Sigmoid colon (tissue), 7 donors: ENCODE data around the gene ZRANB3. TPM values are rescaled to one million over a fixed set of nuclear protein-coding genes. Genes with fewer than 3 reads are reported as not detected.

Source experiments
- DNase-seq: peaks from one replicate; pipeline ENCODE4 v3.0.0-alpha.2; 2019
- H3K27ac ChIP-seq, 4 donors: fragments of 200-600 bp; sonication (generic); one replicate each; pipeline ENCODE4 v1.5.1; 2016 to 2019; ENCODE audit warnings: mild to moderate bottlenecking in 1 of 4
- H3K27me3 ChIP-seq, 3 donors: fragments of 200-600 bp; sonication (generic); one replicate each; pipeline ENCODE4 v1.5.1; 2019; ENCODE audit warnings: mild to moderate bottlenecking in 1 of 3
- H3K36me3 ChIP-seq, 4 donors: fragments of 200-600 bp; sonication (generic); one replicate each; pipeline ENCODE4 v1.5.1; 2016 to 2019
- H3K4me1 ChIP-seq, 4 donors: fragments of 200-600 bp; sonication (generic); one replicate each; pipeline ENCODE4 v1.5.1; 2017 to 2019
- H3K4me3 ChIP-seq, 4 donors: fragments of 200-600 bp; sonication (generic); one replicate each; pipeline ENCODE4 v1.5.1; 2017 to 2019; ENCODE audit warnings: mild to moderate bottlenecking in 2 of 4, moderate library complexity in 1 of 4
- H3K9me3 ChIP-seq, 4 donors: fragments of 200-600 bp in 3 of 4; sonication (generic) in 3 of 4; one replicate each; pipeline versions ENCODE4 v1.5.1 to v1.6.1; 2013 to 2019
- EP300 ChIP-seq, 4 donors: sonication (generic); formaldehyde crosslinking; IDR thresholded peaks; one replicate each; pipeline ENCODE4 v1.6.1; 2017; ENCODE audit warnings: antibody characterized with exemption in 4 of 4
- POLR2A ChIP-seq, 2 donors: fragments of 450-650 bp; IDR thresholded peaks; one replicate each; pipeline ENCODE4 v1.6.1; 2016; ENCODE audit warnings: antibody characterized with exemption in 2 of 2, mild to moderate bottlenecking in 2 of 2, moderate library complexity in 2 of 2
- POLR2AphosphoS5 ChIP-seq, 4 donors: sonication (generic); formaldehyde crosslinking; IDR thresholded peaks; one replicate each; pipeline ENCODE4 v1.6.1; 2017; ENCODE audit warnings: antibody characterized with exemption in 4 of 4
- WGBS, 2 donors: extraction: QIAGEN DNeasy Blood & Tissue Kit; methylation state at CpG; one replicate each; pipeline ENCODE4 v1.1.7; 2013; 5-methylcytosine and 5-hydroxymethylcytosine counted together
- intact Hi-C: fragments of 100-400 bp; cut with DNase I; formaldehyde crosslinking; loops from one replicate; pipeline ENCODE4 v1.15.1; 2023
- polyA plus RNA-seq, 3 donors: library from polyadenylated mRNA; stranded (reverse); fragments of 200-250 nt; gene quantifications; one replicate each; pipeline ENCODE4 v1.2.3, GENCODE V29; 2013
- total RNA-seq, 4 donors: library from RNA; depleted of rRNA; stranded (reverse); fragments of >200 nt; gene quantifications; one replicate each; pipeline ENCODE4 v1.1.0, GENCODE V29; 2016
- TF ChIP-seq, protein P1 (sequence below), 4 experiments: fragments of 450-650 bp in 3 of 4; fragments of 200-600 bp in 1 of 4; IDR thresholded peaks; one replicate each; pipeline ENCODE4 v1.5.1; 2016 to 2019; ENCODE audit warnings: antibody characterized with exemption in 4 of 4, mild to moderate bottlenecking in 3 of 4, moderate library complexity in 2 of 4
- donor health status: healthy with polysubstance abuse.
- donor health status: Bipolar disorder and iron deficiency.
- donor health status: healthy.

Gene ZRANB3
- total RNA-seq, result 1 to 10 TPM; 2.5 to 7.2 (median 3.3) TPM
- polyA plus RNA-seq, result 1 to 10 TPM; 1.2 to 3.2 (median 1.4) TPM

DNA sequence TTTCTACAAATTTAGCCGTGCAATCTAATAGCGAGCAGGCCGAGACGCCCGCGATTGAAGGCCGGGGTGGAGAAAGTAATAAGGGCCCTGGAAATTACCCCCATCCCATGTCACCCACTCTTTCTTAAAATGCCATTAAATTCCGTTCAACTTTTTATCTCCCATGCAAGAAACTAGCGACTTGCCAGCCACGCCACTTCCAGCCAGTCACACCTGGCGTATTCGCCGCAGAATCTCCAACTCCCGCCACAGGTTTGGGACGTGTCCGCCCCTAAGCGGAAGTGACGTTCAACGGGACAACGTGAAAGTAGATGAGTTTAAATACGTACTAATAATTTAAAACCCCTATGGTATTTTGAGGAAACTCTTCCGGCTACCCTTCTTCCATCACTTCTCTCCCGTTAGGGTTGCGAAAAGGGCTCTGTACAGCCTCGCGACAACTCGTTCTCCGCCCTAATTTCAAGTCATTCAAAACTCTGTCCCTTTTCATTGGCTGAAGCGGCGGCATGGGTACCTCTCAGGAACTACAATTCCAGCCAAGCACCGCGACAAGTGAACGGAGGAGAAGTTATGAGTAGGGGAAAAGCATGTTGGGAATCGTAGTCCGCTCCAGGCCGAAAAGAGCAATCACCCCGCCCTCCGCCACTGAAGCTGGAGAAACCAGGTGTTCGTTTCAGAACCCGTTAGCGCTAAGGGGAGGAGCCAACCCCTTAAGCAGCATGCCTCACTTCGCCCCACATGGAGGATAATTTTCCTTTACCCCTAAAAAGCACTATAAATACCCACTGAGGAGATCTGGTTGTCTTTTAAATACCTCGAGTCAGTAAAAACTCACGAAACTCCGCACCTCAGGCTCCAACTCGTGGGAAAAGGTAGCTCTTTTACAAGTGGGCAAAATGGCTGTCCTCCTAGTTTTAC is at the start of gene ZRANB3:
TSS of gene ZRANB3 (minus strand) at position 906 of the 918 bp plus-strand sequence.
- H3K27ac ChIP-seq, result peak within 1 kb of the TSS; percentile 90 to 93 (median 92)
- peaks cover 0 to 25% (median 6%) of the 10 kb centered on the region in 4 donors for H3K4me1 ChIP-seq
- peak within 1 kb of the TSS; percentile 64 to 98 (median 88) for H3K4me3 ChIP-seq
- no peaks in the 10 kb centered on the region for H3K9me3 ChIP-seq
- H3K27me3 ChIP-seq, result no peaks in the 10 kb centered on the region
- no peaks in the 10 kb centered on the region for H3K36me3 ChIP-seq
- peak; percentile 98 for DNase-seq
- intact Hi-C loops, result loop anchor here (1.0 to 10.0 kb wide), 4 partner anchors 210 to 1406 kb away; partner anchors contain the start of genes CCNT2, RAB3GAP1 and UBXN4
- TF ChIP-seq, protein P1, sequence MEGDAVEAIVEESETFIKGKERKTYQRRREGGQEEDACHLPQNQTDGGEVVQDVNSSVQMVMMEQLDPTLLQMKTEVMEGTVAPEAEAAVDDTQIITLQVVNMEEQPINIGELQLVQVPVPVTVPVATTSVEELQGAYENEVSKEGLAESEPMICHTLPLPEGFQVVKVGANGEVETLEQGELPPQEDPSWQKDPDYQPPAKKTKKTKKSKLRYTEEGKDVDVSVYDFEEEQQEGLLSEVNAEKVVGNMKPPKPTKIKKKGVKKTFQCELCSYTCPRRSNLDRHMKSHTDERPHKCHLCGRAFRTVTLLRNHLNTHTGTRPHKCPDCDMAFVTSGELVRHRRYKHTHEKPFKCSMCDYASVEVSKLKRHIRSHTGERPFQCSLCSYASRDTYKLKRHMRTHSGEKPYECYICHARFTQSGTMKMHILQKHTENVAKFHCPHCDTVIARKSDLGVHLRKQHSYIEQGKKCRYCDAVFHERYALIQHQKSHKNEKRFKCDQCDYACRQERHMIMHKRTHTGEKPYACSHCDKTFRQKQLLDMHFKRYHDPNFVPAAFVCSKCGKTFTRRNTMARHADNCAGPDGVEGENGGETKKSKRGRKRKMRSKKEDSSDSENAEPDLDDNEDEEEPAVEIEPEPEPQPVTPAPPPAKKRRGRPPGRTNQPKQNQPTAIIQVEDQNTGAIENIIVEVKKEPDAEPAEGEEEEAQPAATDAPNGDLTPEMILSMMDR (IDR thresholded peaks at IDR 0.05), result no peak
- TF ChIP-seq POLR2AphosphoS5 (IDR thresholded peaks at IDR 0.05), result peak in 2 of 4 donors; percentile 35 to 46
- 0% methylated on average over 46 of the region's 46 CpGs for WGBS, 2 donors

DNA sequence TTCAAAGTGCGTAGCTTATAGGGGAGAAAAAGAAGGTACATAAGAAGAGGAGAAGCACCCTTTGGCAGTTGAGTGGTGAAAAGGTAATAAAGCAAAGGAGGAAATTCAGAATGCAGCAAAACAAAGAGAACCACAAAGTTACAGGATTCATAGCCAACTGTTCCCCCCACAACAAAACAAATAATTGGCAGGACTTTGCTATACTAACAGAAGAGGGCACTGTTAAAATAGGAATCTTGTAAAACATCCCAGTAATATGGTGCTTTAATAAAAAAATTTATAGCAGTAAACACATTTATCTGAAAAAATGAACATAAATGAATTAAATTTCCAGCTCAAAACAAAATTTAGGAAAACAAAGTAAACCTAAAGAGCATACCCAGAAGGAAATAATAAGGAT is 42.6 kb upstream of the ZRANB3 start:
- no peak for TF ChIP-seq EP300 (IDR thresholded peaks at IDR 0.05)
- TF ChIP-seq POLR2A (IDR thresholded peaks at IDR 0.05), result no peak
- TF ChIP-seq POLR2AphosphoS5 (IDR thresholded peaks at IDR 0.05), result no peak
- TF ChIP-seq, protein P1 (IDR thresholded peaks at IDR 0.05), result no peak
- intact Hi-C loops, result no loop called here
- Histone ChIP-seq H3K4me1 (no peaks in the 10 kb centered on the region), H3K9me3 (no peaks in the 10 kb centered on the region), H3K36me3 (peaks cover 0 to 13% (median 4%) of the 10 kb centered on the region in 4 donors), H3K27me3 (no peaks in the 10 kb centered on the region), H3K4me3 (no peak overlapping the region), H3K27ac (no peak overlapping the region)
- 96 to 97% methylated on average over 1 of the region's 1 CpG for WGBS, 2 donors
- no peak for DNase-seq

DNA sequence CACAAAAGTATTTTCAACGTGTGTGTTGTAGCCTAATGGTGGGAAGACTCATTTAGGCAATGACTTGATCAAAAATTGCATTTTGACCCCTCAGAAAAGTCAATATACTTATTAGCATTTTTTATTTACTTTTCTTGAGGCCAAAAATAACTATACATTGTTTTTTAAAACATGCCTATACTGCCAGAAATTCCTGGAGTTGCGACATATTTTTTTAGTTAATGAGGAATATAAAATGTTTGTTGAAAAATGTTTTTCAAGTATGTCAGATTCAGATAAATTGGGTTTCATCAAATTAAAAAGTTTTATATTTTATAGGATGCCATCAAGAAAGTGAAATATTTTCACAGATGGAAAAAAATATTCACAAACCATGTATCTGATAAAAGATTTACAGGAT is 39.9 kb upstream of the ZRANB3 start:
- no peak overlapping the region for H3K27ac ChIP-seq
- no peak for DNase-seq
- no peaks in the 10 kb centered on the region for H3K27me3 ChIP-seq
- WGBS, 2 donors, result 92 to 94% methylated on average over 2 of the region's 2 CpGs
- intact Hi-C loops, result no loop called here
- no peak for TF ChIP-seq POLR2A (IDR thresholded peaks at IDR 0.05)
- TF ChIP-seq, protein P1 (IDR thresholded peaks at IDR 0.05), result no peak
- TF ChIP-seq EP300 (IDR thresholded peaks at IDR 0.05), result no peak
- no peak for TF ChIP-seq POLR2AphosphoS5 (IDR thresholded peaks at IDR 0.05)
- peaks cover 0 to 16% (median 4%) of the 10 kb centered on the region in 4 donors for H3K36me3 ChIP-seq
- no peaks in the 10 kb centered on the region for H3K9me3 ChIP-seq
- no peak overlapping the region for H3K4me3 ChIP-seq
- H3K4me1 ChIP-seq, result no peaks in the 10 kb centered on the region

DNA sequence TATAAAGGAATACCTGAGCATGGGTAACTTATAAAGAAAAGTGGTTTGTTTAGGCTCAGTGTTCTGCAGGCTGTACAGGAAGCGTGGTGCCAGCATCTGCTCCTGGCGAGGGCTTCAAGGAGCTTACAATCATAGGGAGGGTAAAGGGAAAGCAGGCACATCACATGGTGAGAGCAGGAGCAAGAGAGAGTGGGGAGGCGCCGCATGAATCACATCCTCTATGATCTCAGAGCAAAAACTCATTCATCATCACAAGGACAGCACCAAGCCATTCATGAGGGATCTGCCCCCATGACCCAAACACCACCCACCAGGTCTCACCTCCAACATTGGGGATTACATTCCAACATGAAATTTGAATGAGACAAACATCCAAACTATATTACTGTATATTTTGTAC is 32.8 kb upstream of the ZRANB3 start:
- H3K4me1 ChIP-seq, result no peaks in the 10 kb centered on the region
- intact Hi-C loops, result no loop called here
- H3K4me3 ChIP-seq, result no peak overlapping the region
- H3K27me3 ChIP-seq, result no peaks in the 10 kb centered on the region
- no peak overlapping the region for H3K27ac ChIP-seq
- TF ChIP-seq, protein P1 (IDR thresholded peaks at IDR 0.05), result no peak
- TF ChIP-seq POLR2AphosphoS5 (IDR thresholded peaks at IDR 0.05) (no peak), POLR2A (IDR thresholded peaks at IDR 0.05) (no peak), EP300 (IDR thresholded peaks at IDR 0.05) (no peak)
- DNase-seq, result no peak
- H3K9me3 ChIP-seq, result no peaks in the 10 kb centered on the region
- peaks cover 0 to 9% (median 0%) of the 10 kb centered on the region in 4 donors for H3K36me3 ChIP-seq
- 97 to 99% methylated on average over 4 of the region's 4 CpGs for WGBS, 2 donors
